Activated T-helper 9 cell treated with anti-CD3 and anti-CD28 coated beads, Interleukin-2, amount 50 U/mL, for 16 hours (primary cell): ENCODE measurements around the gene UBR3.
"Not testable (repeated sequence)": the region's sequence is repeated elsewhere in the genome, so short reads cannot be mapped to it uniquely, and the experiment has no call there.

Experiments
- DNase-seq: peaks from one replicate; pipeline ENCODE4 v3.0.0-alpha.2; 2020; ENCODE audit warnings: low read depth

Gene UBR3

GRCh38 chr2:169867579-169867978 lies 40.3 kb downstream of the UBR3 start:
- DNase-seq = no peak

GRCh38 chr2:169868951-169869350 lies 41.7 kb downstream of the UBR3 start:
- DNase-seq = no peak

DNA sequence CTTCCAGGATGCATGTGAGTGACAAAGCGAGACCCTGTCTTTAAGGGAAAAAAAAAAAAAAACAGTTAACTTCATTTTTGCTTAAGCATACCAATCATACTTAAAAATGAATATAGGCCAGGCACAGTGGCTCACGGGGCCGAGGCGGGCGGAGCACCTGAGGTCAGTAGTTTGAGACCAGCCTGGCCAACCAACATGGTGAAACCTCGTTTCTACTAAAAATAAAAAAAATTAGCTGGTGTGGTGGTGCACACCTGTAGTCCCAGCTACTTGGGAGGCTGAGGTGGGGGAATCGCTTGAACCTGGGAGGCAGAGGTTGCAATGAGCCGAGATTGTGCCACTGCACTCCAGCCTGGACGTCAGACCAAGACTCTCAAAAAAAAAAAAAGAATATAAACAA lies 44.1 kb downstream of the UBR3 start:
- not testable (repeated sequence) for DNase-seq

- no peak for DNase-seq
These were observed 44.7 kb downstream of the UBR3 start for GRCh38 chr2:169871994-169872393.

DNA sequence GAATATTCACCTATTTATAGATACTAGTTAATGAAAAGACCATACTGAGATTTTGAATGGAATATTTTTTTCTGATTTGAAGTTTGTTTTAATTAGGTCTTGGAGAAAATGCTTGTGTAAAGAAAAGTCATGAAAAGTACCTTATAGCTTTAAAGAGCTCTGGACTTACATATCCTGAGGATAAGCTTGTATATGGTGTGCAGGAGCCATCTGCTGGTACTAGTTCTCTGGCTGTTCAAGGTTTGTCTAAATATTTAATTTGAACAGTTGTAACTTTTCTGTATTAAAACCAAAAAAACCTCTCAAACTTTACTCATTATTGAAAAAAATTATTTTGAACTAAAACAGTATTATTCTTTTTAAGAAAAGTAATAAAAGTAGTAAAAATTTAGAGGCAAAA lies 50.1 kb downstream of the UBR3 start:
- no peak for DNase-seq

DNA sequence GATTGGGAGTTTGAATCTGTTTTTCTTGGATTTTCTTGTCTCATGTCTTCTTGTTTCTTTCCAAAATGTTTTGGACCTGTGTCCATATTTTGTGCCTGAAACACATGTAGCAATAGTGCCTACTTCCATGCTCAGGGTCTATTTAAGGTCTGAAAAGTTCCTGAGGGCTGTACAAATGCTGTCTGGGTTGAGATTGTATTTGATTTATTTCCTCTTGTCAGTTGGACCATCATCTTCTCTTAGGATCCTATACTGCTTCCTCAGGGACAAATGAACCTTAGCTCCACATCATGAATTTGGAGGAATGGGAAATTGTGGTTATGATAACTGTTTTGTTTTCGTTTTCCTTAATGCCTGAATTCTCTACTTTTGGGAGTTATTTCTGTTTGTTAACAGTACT lies 59.9 kb downstream of the UBR3 start:
- no peak for DNase-seq

DNA sequence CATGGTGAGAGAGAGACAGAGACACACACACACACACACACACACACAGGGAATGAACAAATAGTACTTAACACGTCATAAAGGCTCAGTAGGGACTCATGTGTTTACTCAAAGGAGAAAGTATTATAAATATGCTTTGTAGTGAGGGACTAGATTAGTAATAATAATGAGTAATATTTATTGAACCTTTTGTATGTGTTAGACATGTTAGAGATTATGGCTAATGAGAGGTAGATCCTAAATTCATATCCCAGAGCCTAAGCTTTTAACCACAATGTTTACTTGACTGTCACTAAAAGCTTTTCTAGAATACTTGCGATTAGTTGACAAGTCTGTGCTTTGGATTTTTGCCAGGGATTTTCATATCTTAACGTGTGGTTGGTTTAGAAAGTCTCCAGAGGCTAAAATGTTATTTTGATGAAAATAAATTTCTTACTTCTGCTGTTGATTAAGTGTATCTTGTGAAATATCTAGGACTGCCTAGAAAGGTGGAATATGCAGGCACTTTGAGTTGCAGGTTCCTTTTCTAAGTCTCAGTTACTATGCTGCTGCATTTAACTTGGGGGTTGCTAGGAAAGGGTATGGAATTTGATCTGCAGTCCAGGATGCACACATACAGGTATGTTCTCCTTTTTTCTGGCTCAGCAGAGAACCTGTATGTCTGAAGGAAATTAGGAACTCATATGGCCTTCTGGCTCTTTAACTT lies 64.5 kb downstream of the UBR3 start:
- no peak for DNase-seq

- DNase-seq = no peak
These were observed 65.7 kb downstream of the UBR3 start for GRCh38 chr2:169892951-169893350.

- no peak for DNase-seq
These were observed 68.2 kb downstream of the UBR3 start for GRCh38 chr2:169895294-169895985.

DNA sequence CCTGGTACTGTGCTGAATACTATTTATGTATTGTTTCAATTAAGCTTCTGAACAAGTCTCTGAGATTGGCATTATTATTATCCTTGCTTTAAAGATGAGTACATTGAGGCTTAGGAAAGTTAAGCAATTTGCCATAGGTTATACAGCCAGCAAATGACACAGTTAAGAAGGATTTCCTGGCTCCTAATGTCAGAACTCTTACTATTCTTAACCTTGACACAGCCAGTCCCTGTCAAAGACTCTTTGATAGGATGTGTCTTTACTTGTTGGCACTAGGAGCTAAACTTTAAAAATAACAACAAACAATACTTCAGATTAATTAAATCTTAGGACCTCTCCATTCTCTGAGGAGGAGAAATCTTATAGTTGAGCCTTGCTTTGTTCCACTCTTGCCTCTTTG lies 70.6 kb downstream of the UBR3 start:
- no peak for DNase-seq

DNA sequence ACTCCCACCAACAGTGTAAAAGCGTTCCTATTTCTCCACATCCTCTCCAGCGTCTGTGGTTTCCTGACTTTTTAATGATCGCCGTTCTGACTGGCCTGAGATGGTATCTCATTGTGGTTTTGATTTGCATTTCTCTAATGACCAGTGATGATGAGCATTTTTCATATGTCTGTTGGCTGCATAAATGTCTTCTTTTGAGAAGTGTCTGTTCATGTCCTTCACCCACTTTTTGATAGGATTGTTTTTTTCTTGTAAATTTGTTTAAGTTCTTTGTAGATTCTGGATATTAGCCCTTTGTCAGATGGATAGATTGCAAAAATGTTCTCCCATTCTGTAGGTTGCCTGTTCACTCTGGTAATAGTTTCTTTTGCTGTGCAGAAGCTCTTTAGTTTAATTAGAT lies 72.8 kb downstream of the UBR3 start:
- not testable (repeated sequence) for DNase-seq

DNA sequence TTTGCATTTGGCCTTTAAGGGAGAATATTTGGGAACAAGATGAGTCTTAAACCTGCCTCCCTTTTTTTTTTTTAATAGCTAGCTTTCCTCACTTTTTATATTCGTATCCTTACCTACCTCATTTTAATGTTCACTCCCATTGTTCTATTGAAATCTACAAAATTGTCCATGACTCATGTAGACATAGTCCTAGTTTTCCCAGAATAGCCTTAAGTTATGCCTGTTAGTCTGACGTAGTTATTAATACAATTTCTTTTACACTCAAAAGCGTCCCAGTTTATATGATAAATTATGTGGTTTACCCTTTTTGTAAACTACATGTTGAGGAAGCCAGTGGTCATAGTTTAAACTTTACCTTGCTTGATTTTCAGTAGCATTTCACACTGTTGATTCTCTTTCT lies 73.4 kb downstream of the UBR3 start:
- no peak for DNase-seq

GRCh38 chr2:169906731-169907130 lies 79.5 kb downstream of the UBR3 start:
- DNase-seq = no peak

DNA sequence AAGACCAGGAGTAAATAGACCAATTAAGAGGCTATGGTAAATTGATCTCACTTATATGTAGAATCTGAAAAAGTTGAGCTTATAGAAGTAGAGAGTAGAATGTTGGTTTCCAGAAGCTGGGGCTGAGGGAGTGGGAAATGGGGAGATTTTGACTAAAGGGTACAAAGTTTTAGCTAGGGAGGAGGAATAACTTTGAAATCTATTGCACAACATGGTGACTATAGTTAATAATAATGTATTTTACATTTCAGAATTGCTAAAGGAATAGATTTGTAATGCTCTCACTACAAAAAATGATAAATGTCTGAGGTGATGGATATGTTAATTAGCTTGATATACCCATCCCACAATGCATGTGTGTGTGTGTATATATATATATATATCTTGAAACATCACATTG lies 82.1 kb downstream of the UBR3 start:
- DNase-seq = no peak

DNA sequence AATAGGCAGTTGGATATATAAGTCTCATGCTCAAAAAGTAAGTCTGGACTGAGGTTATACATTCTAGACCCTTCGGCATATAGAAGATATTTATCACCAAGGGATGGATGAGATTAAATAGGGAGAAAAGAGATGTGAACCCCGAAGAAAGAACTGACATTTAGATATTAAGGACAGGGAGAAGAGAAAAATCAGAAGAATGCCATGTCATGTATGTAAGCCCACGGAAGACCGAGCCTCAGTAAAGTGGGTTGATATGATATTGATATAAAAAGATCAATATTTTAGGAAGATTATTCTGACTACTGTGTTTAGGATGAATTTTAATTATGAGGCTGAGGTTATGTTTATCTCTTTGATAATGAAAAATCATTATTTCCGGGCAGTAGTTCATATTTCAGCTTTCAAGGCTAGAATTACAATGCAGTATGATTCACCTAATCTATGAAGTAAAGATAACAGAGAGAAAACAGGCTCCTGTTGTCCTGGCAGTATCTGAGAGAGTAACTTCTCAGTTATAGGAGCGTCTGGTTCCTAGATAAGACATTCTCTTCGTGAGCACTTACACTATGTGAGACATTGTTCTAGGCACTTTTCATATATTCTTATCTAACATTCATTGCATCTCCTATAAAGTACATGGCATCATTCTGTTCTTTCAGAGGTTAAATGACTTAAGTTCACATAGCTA lies 83.0 kb downstream of the UBR3 start:
- DNase-seq = no peak

DNA sequence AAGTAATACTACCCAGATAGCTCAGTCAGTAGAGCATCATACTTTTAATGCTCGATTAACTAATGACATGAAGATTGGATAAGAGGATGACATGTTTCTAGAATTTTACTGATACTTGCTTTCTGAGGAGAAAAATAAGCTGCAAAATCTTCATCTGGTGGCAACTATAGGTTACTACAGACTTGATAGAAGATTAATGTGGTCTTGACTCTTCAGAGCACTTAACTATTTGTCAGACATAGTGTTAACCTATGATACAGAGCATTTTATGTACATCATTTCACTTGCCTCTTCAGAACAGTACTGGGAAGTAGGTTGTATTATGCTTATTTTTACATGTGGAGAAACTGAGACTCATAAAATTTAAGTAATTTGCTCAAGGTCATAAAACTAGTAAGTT lies 83.9 kb downstream of the UBR3 start:
- DNase-seq = no peak

- no peak for DNase-seq
These were observed 89.4 kb downstream of the UBR3 start for GRCh38 chr2:169916623-169917022.

- no peak for DNase-seq
These were observed 96.7 kb downstream of the UBR3 start for GRCh38 chr2:169923977-169924376.

DNA sequence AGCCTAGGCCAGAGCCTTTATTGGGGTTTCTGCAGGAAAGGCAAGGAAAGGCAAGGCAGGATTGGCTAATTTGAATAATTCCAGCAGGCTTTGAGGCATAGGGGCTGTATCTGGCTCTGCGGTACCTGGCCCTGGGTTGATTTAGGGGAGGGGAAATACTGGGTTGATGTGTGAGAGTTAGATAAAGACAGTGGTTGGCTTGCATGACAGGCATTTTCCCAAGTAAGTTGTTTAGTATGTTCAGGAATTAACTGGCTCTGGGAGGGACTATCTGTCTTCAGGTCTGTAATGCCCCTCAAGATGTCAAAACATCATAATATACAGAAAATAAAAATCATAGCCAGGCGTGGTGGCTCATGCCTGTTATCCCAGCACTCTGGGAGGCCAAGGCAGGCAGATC lies 98.7 kb downstream of the UBR3 start:
- DNase-seq = no peak

DNA sequence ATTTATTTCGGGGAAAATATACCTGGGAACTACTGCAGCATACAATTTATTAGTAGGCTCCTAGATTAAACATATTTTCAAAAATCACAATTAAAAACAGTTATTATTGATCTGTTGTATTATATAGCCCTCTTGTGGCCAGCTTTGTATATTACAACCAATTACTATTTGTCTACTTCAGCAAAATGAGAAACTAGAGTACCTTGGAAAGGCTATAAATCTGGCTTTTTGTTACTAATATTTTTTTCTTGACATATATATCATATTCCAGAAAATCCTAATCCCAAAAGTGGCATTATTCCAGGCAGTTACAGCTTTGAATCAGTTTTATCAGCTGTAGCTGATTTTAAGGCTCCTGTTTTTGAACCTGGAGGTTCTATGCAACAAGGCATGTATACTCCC lies 101.2 kb downstream of the UBR3 start:
- DNase-seq = no peak

DNA sequence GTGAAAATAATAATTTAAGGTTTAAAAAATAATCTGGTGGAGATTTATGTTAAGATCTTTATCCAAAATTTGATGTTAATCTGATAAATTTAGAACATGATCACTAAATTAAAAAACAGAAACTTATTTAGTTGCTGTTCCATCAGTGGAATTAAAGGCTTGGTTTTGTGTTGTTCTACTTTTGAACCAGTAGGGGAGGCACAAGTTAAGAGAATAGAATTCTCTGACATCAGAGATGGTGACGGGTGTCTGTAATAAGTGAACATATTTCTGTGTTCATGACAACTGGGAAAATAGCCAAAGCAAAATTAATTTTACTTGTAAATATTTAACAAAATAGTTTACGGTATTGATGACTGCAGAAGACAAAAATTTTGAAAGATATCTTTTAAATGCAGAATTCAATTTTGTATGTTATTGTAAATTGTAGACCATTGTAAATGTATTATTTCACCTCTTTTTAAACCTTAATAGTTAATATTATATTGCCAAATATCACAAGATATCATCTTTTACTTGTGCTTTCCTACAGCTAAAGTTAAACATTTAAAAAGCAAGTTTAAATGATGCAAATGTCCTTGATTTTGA lies 106.0 kb downstream of the UBR3 start:
- no peak for DNase-seq

DNA sequence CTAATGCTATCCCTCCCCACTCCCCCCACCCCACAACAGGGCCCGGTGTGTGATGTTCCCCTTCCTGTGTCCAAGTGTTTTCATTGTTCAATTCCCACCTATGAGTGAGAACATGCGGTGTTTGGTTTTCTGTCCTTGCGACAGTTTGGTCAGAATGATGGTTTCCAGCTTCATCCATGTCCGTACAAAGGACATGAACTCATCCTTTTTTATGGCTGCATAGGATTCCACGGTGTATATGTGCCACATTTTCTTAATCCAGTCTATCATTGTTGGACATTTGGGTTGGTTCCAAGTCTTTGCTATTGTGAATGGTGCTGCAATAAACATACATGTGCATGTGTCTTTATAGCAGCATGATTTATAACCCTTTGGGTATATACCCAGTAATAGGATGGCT lies 109.4 kb downstream of the UBR3 start:
- not testable (repeated sequence) for DNase-seq

GRCh38 chr2:169945515-169945914 lies 118.3 kb downstream of the UBR3 start:
- DNase-seq = no peak
